Transverse colon (tissue), 4 donors: ENCODE data around the gene MTRF1. TPM values are rescaled to one million over a fixed set of nuclear protein-coding genes. Genes with fewer than 3 reads are reported as not detected.

Source experiments
- DNase-seq: peaks from one replicate; pipeline ENCODE4 v3.0.0-alpha.2; 2019
- H3K27ac ChIP-seq, 4 donors: fragments of 200-600 bp; sonication (generic); 2 replicates each; pipeline ENCODE4 v1.5.1; 2016 to 2018; ENCODE audit warnings: inconsistent platforms in 4 of 4
- H3K27me3 ChIP-seq: fragments of 200-600 bp; sonication (generic); 2 replicates; pipeline ENCODE4 v1.5.1; 2017; ENCODE audit warnings: inconsistent platforms
- H3K36me3 ChIP-seq, 4 donors: fragments of 200-600 bp; sonication (generic); 2 replicates each; pipeline ENCODE4 v1.5.1; 2017 to 2019; ENCODE audit warnings: inconsistent platforms in 4 of 4
- H3K4me1 ChIP-seq, 4 donors: fragments of 200-600 bp; sonication (generic); 2 replicates each; pipeline ENCODE4 v1.5.1; 2017 to 2020; ENCODE audit warnings: inconsistent platforms in 4 of 4
- H3K4me3 ChIP-seq, 4 donors: fragments of 200-600 bp; sonication (generic); 1 replicate in 1 of 4; 2 replicates in 3 of 4; pipeline versions ENCODE4 v1.5.1 to v1.6.1; 2017 to 2019; ENCODE audit warnings: inconsistent platforms in 4 of 4
- H3K9me3 ChIP-seq, 2 donors: fragments of 200-600 bp; sonication (generic); 2 replicates each; pipeline ENCODE4 v1.5.1; 2017 to 2019; ENCODE audit warnings: inconsistent platforms in 2 of 2
- EP300 ChIP-seq: sonication (generic); formaldehyde crosslinking; IDR thresholded peaks from one replicate; pipeline ENCODE4 v1.6.1; 2017; ENCODE audit warnings: antibody characterized with exemption, low read depth
- POLR2A ChIP-seq: fragments of 450-650 bp; IDR thresholded peaks from one replicate; pipeline ENCODE4 v1.6.1; 2016; ENCODE audit warnings: antibody characterized with exemption, mild to moderate bottlenecking, moderate library complexity
- POLR2AphosphoS5 ChIP-seq, 3 donors: sonication (generic); formaldehyde crosslinking; IDR thresholded peaks; one replicate each; pipeline ENCODE4 v1.6.1; 2016; ENCODE audit warnings: antibody characterized with exemption in 3 of 3
- WGBS, 2 donors: methylation state at CpG; one replicate each; pipeline ENCODE4 v1.1.5; 2018; ENCODE audit warnings: low coverage in 1 of 2; 5-methylcytosine and 5-hydroxymethylcytosine counted together
- in situ Hi-C, 4 donors: fragments of 200-750 bp; cut with MboI; loops; one replicate each; pipeline versions ENCODE4 v1.15.0 to v1.15.1; 2017; ENCODE audit warnings: low sequenced_read_pairs in 3 of 4, low pct_ligation_motif_present in 1 of 4, low pct_unique_long_range_greater_than_20kb in 1 of 4
- intact Hi-C: fragments of 100-400 bp; cut with DNase I; formaldehyde crosslinking; loops from one replicate; pipeline ENCODE4 v1.15.1; 2023; ENCODE audit warnings: low total_unique reads
- total RNA-seq, 4 donors: library from RNA; depleted of rRNA; stranded (reverse); fragments of >200 nt; gene quantifications; one replicate each; pipeline ENCODE4 v1.1.0, GENCODE V29; 2016
- TF ChIP-seq, protein P1 (sequence below), 5 experiments: fragments of 200-600 bp in 3 of 5; fragments of 450-650 bp in 2 of 5; sonication (generic) in 3 of 5; IDR thresholded peaks; 1 replicate in 2 of 5; 2 replicates in 3 of 5; pipeline ENCODE4 v1.5.1; 2016 to 2017; ENCODE audit warnings: antibody characterized with exemption in 5 of 5, inconsistent platforms in 3 of 5, mild to moderate bottlenecking in 2 of 5, moderate library complexity in 1 of 5

MTRF1 gene
- total RNA-seq, 4 donors from 2014 or later: 7.2 to 19.7 (median 12.7) TPM

DNA sequence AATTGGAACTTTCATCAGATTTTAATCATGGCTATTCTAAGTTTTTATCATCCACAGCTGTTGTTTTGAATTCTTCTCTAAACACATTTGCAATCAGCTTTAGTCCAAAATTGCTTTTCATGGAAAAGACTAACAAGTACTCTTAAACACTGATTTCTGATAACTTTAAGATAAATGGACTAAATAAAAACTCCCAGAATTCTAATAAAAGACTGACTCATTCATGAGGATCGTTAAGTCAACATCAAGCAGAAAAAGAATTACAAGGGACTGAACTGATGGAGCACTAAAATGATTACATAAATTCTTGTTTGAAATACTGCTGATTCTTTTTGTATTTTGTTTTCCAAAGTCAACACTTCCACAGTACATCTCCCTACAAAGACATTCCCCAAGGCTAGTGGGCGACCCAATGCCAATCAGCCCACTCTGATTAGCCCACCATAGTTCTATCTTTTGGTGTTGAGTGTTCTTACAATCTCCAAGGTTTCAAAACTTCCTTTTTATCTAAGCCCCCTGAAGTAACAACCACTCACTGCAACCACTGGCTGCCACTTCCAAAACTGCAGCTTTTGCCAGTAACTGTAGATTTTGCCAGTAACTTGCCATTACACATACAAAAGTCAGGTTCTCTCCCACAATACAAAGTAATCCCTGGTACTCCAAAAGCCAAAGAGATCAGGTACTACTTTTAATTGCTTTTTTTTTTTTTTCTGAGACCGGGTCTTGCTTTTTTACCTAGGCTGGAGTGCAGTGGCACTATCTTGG, 33.7 kb upstream of the MTRF1 start:
- in situ Hi-C loops: no loop called here
- H3K9me3 ChIP-seq: peaks cover 0 to 9% of the 10 kb centered on the region in 2 donors
- 79 to 85% methylated on average over 3 of the region's 3 CpGs for WGBS, 2 donors
- no peaks in the 10 kb centered on the region for H3K36me3 ChIP-seq
- H3K27me3 ChIP-seq: no peaks in the 10 kb centered on the region
- H3K4me1 ChIP-seq: no peaks in the 10 kb centered on the region
- TF ChIP-seq POLR2AphosphoS5 (IDR thresholded peaks at IDR 0.05) (no peak), EP300 (no peak), POLR2A (no peak)
- TF ChIP-seq, protein P1, sequence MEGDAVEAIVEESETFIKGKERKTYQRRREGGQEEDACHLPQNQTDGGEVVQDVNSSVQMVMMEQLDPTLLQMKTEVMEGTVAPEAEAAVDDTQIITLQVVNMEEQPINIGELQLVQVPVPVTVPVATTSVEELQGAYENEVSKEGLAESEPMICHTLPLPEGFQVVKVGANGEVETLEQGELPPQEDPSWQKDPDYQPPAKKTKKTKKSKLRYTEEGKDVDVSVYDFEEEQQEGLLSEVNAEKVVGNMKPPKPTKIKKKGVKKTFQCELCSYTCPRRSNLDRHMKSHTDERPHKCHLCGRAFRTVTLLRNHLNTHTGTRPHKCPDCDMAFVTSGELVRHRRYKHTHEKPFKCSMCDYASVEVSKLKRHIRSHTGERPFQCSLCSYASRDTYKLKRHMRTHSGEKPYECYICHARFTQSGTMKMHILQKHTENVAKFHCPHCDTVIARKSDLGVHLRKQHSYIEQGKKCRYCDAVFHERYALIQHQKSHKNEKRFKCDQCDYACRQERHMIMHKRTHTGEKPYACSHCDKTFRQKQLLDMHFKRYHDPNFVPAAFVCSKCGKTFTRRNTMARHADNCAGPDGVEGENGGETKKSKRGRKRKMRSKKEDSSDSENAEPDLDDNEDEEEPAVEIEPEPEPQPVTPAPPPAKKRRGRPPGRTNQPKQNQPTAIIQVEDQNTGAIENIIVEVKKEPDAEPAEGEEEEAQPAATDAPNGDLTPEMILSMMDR (IDR thresholded peaks at IDR 0.05): no peak
- no peak for DNase-seq
- intact Hi-C loops: loop anchor here (5.0 kb wide), 1 partner anchor 490 kb away; no protein-coding TSS in a partner anchor
- no peak overlapping the region for H3K4me3 ChIP-seq
- no peak overlapping the region for H3K27ac ChIP-seq

- no peaks in the 10 kb centered on the region for H3K36me3 ChIP-seq
- H3K9me3 ChIP-seq: peaks cover 0 to 9% of the 10 kb centered on the region in 2 donors
- DNase-seq: no peak
- in situ Hi-C loops (no loop called here), intact Hi-C loops (loop anchor here (5.0 kb wide), 1 partner anchor 489 kb away; no protein-coding TSS in a partner anchor)
- no peak for TF ChIP-seq EP300
- TF ChIP-seq POLR2A: no peak
- no peak for TF ChIP-seq POLR2AphosphoS5 (IDR thresholded peaks at IDR 0.05)
- TF ChIP-seq, protein P1 (IDR thresholded peaks at IDR 0.05): no peak
- no peaks in the 10 kb centered on the region for H3K4me1 ChIP-seq
- 90% methylated on average over 1 of the region's 1 CpG; no CpG with 5 or more reads in 1 of the 2 donors for WGBS, 2 donors
- no peak overlapping the region for H3K4me3 ChIP-seq
- no peak overlapping the region for H3K27ac ChIP-seq
- no peaks in the 10 kb centered on the region for H3K27me3 ChIP-seq
Measured at GRCh38 chr13:41295973-41296372, 32.6 kb upstream of the MTRF1 start.

GRCh38 chr13:41294914-41295313, 31.5 kb upstream of the MTRF1 start:
- intact Hi-C loops: loop anchor here (5.0 kb wide), 1 partner anchor 488 kb away; no protein-coding TSS in a partner anchor
- TF ChIP-seq POLR2A: no peak
- no peak for TF ChIP-seq POLR2AphosphoS5 (IDR thresholded peaks at IDR 0.05)
- TF ChIP-seq, protein P1 (IDR thresholded peaks at IDR 0.05): no peak
- TF ChIP-seq EP300: no peak
- WGBS, 2 donors: 81 to 83% methylated on average over 1 of the region's 1 CpG
- Histone ChIP-seq H3K36me3 (no peaks in the 10 kb centered on the region), H3K9me3 (peaks cover 0 to 9% of the 10 kb centered on the region in 2 donors), H3K27me3 (no peaks in the 10 kb centered on the region), H3K4me3 (no peak overlapping the region), H3K27ac (no peak overlapping the region), H3K4me1 (no peaks in the 10 kb centered on the region)
- in situ Hi-C loops: no loop called here
- no peak for DNase-seq

GRCh38 chr13:41293272-41293671, 29.9 kb upstream of the MTRF1 start:
- intact Hi-C loops (no loop called here), in situ Hi-C loops (no loop called here)
- Histone ChIP-seq H3K9me3 (peaks cover 0 to 9% of the 10 kb centered on the region in 2 donors), H3K27me3 (no peaks in the 10 kb centered on the region), H3K36me3 (no peaks in the 10 kb centered on the region), H3K27ac (no peak overlapping the region), H3K4me1 (no peaks in the 10 kb centered on the region), H3K4me3 (no peak overlapping the region)
- no peak for DNase-seq
- WGBS, 2 donors: 66 to 88% methylated on average over 1 of the region's 1 CpG
- TF ChIP-seq POLR2A (no peak), POLR2AphosphoS5 (IDR thresholded peaks at IDR 0.05) (no peak), EP300 (no peak)
- TF ChIP-seq, protein P1 (IDR thresholded peaks at IDR 0.05): no peak
